HCT116 (cell line): ENCODE measurements around the gene TSPAN7. TPM values are rescaled to one million over a fixed set of nuclear protein-coding genes. Genes with fewer than 3 reads are reported as not detected.

Experiments
- ATAC-seq: fragments of 200-7000 bp; cut with Tn5 transposase; 2 replicates; pipeline ENCODE4 v1.9.1; 2020; ENCODE audit warnings: mild to moderate bottlenecking, moderate library complexity
- BruUV-seq: library from RNA; stranded (reverse); fragments of 400-500 nt; replicated peaks from 2 replicates; lab custom pipeline; 2021; lab: Mats Ljungman, UMichigan
- CTCF ChIA-PET: fragments of 300-600 bp; sonication (Branson Sonifier 250); formaldehyde crosslinking; loops from one replicate; lab custom pipeline; 2021; ENCODE audit warnings: antibody characterized with exemption; lab: Charles Lee
- POLR2A ChIA-PET: fragments of 300-600, 350-600 bp; sonication (Branson Sonifier 250); formaldehyde crosslinking; loops from one replicate; lab custom pipeline; 2021; ENCODE audit warnings: antibody characterized with exemption; lab: Charles Lee
- RAD21 ChIA-PET, 2 experiments: fragments of 300-600 bp; sonication (Branson Sonifier 250); formaldehyde crosslinking; loops; one replicate each; lab custom pipeline; 2023; ENCODE audit warnings: low total read pairs in 2 of 2; ENCODE audit not compliant: uncharacterized antibody in 2 of 2, unreplicated experiment in 2 of 2, low non-redundant PET in 1 of 2; lab: Charles Lee
- DNase-seq: peaks from one replicate; pipeline ENCODE4 v3.0.0-alpha.2; 2010; ENCODE audit warnings: low read depth, low spot score
- H2AFZ ChIP-seq: fragments of 200-600 bp; shearing (Covaris generic), sonication (generic); 2 replicates; pipeline ENCODE4 v1.6.1; 2017; ENCODE audit warnings: low read depth, mixed run types, mixed read lengths, antibody characterized with exemption, low read length; ENCODE audit not compliant: poor library complexity, severe bottlenecking
- H3K27ac ChIP-seq: 2 replicates; pipeline ENCODE4 v1.5.1; 2012; ENCODE audit warnings: low read depth, low read length
- H3K27me3 ChIP-seq: fragments of 200-600 bp; sonication (generic); 2 replicates; pipeline ENCODE4 v1.6.1; 2016; ENCODE audit warnings: mixed run types, low read length, mixed read lengths; ENCODE audit not compliant: insufficient read depth
- H3K36me3 ChIP-seq, 2 experiments: fragments of 200-500 bp in 1 of 2; fragments of 200-600 bp in 1 of 2; sonication (Bioruptor generic) in 1 of 2; sonication (generic) in 1 of 2; 2 replicates each; pipeline versions ENCODE4 v1.5.1 to v1.6.1; 2014 to 2016; ENCODE audit warnings: low read length in 2 of 2, inconsistent platforms in 1 of 2, mixed read lengths in 1 of 2, mixed run types in 1 of 2; ENCODE audit not compliant: insufficient read depth in 2 of 2, control insufficient read depth in 1 of 2
- H3K4me1 ChIP-seq, 2 experiments: fragments of 200-600 bp in 1 of 2; sonication (generic) in 1 of 2; 2 replicates each; pipeline versions ENCODE4 v1.5.1 to v1.6.1; 2012 to 2017; ENCODE audit warnings: low read length in 2 of 2, inconsistent platforms in 1 of 2, mild to moderate bottlenecking in 1 of 2, mixed read lengths in 1 of 2, mixed run types in 1 of 2, moderate library complexity in 1 of 2; ENCODE audit not compliant: insufficient read depth in 2 of 2, control insufficient read depth in 1 of 2
- H3K4me2 ChIP-seq: fragments of 200-600 bp; sonication (generic); 2 replicates; pipeline ENCODE4 v1.6.1; 2017; ENCODE audit warnings: mixed run types, low read length, mixed read lengths
- H3K4me3 ChIP-seq, 2 experiments: fragments of 200-600 bp in 1 of 2; sonication (generic) in 1 of 2; replicated peaks in 1 of 2; 2 replicates each; pipeline ENCODE4 v1.5.1; 2011 to 2016; ENCODE audit warnings: low read length in 2 of 2, control low read depth in 1 of 2, low read depth in 1 of 2, mild to moderate bottlenecking in 1 of 2, mixed read lengths in 1 of 2, mixed run types in 1 of 2
- H3K79me2 ChIP-seq: fragments of 200-600 bp; sonication (generic); 2 replicates; pipeline ENCODE4 v1.6.1; 2017; ENCODE audit warnings: mild to moderate bottlenecking, mixed run types, low read length, moderate library complexity, mixed read lengths; ENCODE audit not compliant: insufficient read depth
- H3K9ac ChIP-seq: fragments of 200-600 bp; sonication (generic); 2 replicates; pipeline ENCODE4 v1.6.1; 2016; ENCODE audit warnings: low read length, mixed read lengths
- H3K9me2 ChIP-seq: fragments of 200-600 bp; sonication (generic), shearing (Covaris generic); 2 replicates; pipeline ENCODE4 v1.6.1; 2017; ENCODE audit warnings: mixed run types, mild to moderate bottlenecking, moderate library complexity; ENCODE audit not compliant: insufficient read depth
- H3K9me3 ChIP-seq, 2 experiments: fragments of 200-500 bp in 1 of 2; fragments of 200-600 bp in 1 of 2; sonication (Bioruptor generic) in 1 of 2; sonication (generic) in 1 of 2; 2 replicates each; pipeline ENCODE4 v1.6.1; 2014 to 2017; ENCODE audit warnings: low read length in 2 of 2, mixed read lengths in 2 of 2, inconsistent platforms in 1 of 2, low read depth in 1 of 2, mild to moderate bottlenecking in 1 of 2, mixed run types in 1 of 2, moderate library complexity in 1 of 2; ENCODE audit not compliant: control insufficient read depth in 1 of 2, insufficient read depth in 1 of 2
- H4K20me1 ChIP-seq: fragments of 200-600 bp; sonication (generic), shearing (Covaris generic); 2 replicates; pipeline ENCODE4 v1.6.1; 2017; ENCODE audit warnings: mixed run types, mild to moderate bottlenecking, moderate library complexity; ENCODE audit not compliant: insufficient read depth
- CBX3 ChIP-seq: IDR thresholded peaks from 2 replicates; pipeline ENCODE4 v1.6.1; 2012; ENCODE audit warnings: low read depth
- CTCF ChIP-seq, 3 experiments: fragments of 200-600 bp in 1 of 3; sonication (generic) in 1 of 3; IDR thresholded peaks in 2 of 3; conservative IDR thresholded peaks in 1 of 3; 2 replicates each; pipeline ENCODE4 v1.5.1; 2012 to 2017; ENCODE audit warnings: low read depth in 2 of 3, low read length in 2 of 3, antibody characterized with exemption in 1 of 3, borderline replicate concordance in 1 of 3, control low read depth in 1 of 3, mild to moderate bottlenecking in 1 of 3, mixed read lengths in 1 of 3, mixed run types in 1 of 3, moderate library complexity in 1 of 3; ENCODE audit not compliant: insufficient read depth in 1 of 3
- ELF1 ChIP-seq: IDR thresholded peaks from 2 replicates; pipeline ENCODE4 v1.6.1; 2012; ENCODE audit warnings: low read depth, borderline replicate concordance
- EZH2phosphoT487 ChIP-seq: fragments of 200-600 bp; IDR thresholded peaks from 2 replicates; pipeline ENCODE4 v1.6.1; 2018; ENCODE audit warnings: antibody characterized with exemption, borderline replicate concordance
- FOSL1 ChIP-seq: IDR thresholded peaks from 2 replicates; pipeline ENCODE4 v1.6.1; 2012; ENCODE audit warnings: low read depth
- POLR2AphosphoS5 ChIP-seq: IDR thresholded peaks from 2 replicates; pipeline ENCODE4 v1.6.1; 2011; ENCODE audit warnings: mild to moderate bottlenecking, low read depth, low read length, moderate library complexity
- RAD21 ChIP-seq: IDR thresholded peaks from 2 replicates; pipeline ENCODE4 v1.6.1; 2012; ENCODE audit warnings: low read depth, mild to moderate bottlenecking
- REST ChIP-seq: IDR thresholded peaks from 2 replicates; pipeline ENCODE4 v1.6.1; 2012; ENCODE audit warnings: low read depth
- SIN3A ChIP-seq: IDR thresholded peaks from 2 replicates; pipeline ENCODE4 v1.6.1; 2012; ENCODE audit warnings: low read depth
- TCF7L2 ChIP-seq: IDR thresholded peaks from 2 replicates; pipeline ENCODE4 v1.7.0; 2011; ENCODE audit warnings: borderline replicate concordance, inconsistent platforms; ENCODE audit not compliant: insufficient read depth, insufficient read length; ENCODE audit errors: extremely low read depth
- ZFX ChIP-seq: fragments of 450-650 bp; IDR thresholded peaks from 2 replicates; pipeline ENCODE4 v1.6.1; 2017
- ZNF274 ChIP-seq: fragments of 200-500 bp; sonication (Bioruptor generic); IDR thresholded peaks from 2 replicates; pipeline ENCODE4 v1.6.1; 2014; ENCODE audit warnings: mild to moderate bottlenecking, low read depth, low read length, inconsistent platforms
- intact Hi-C: fragments of 100-400 bp; cut with micrococcal nuclease; formaldehyde crosslinking; loops from 2 replicates; pipeline ENCODE4 v1.10.0; 2022
- total RNA-seq: library from RNA; stranded (reverse); gene quantifications from one replicate; pipeline ENCODE4 v1.2.1, GENCODE V29; 2021; ENCODE audit not compliant: unreplicated experiment

TSPAN7 gene
- total RNA-seq, 1 experiment from 2014 or later, result 2.9 TPM

GRCh38 chrX:38638952-38639529, 77.7 kb downstream of the TSPAN7 start:
- no peak overlapping the region for H3K27ac ChIP-seq
- DNase-seq, result no peak
- intact Hi-C loops, result no loop called here
- no peak overlapping the region for H2AFZ ChIP-seq
- H3K36me3 ChIP-seq, result no peaks in the 10 kb centered on the region
- H3K79me2 ChIP-seq, result no peaks in the 10 kb centered on the region
- no TSS peak for BruUV-seq
- H3K9me3 ChIP-seq, result no peaks in the 10 kb centered on the region
- no peak overlapping the region for H3K4me3 ChIP-seq
- ATAC-seq, result no peak
- H3K9ac ChIP-seq, result no peak overlapping the region
- ChIA-PET POLR2A (no interaction called here), CTCF (no interaction called here), RAD21 (no interaction called here)
- TF ChIP-seq FOSL1, result no peak
- no peak overlapping the region for H3K4me2 ChIP-seq
- no peaks in the 10 kb centered on the region for H3K9me2 ChIP-seq
- no peaks in the 10 kb centered on the region for H3K4me1 ChIP-seq
- H4K20me1 ChIP-seq, result no peaks in the 10 kb centered on the region
- H3K27me3 ChIP-seq, result no peaks in the 10 kb centered on the region

GRCh38 chrX:38639730-38640129, 78.4 kb downstream of the TSPAN7 start:
- no peak overlapping the region for H2AFZ ChIP-seq
- no peaks in the 10 kb centered on the region for H3K9me2 ChIP-seq
- H3K4me1 ChIP-seq, result no peaks in the 10 kb centered on the region
- ATAC-seq, result no peak
- CTCF ChIA-PET, result no interaction called here
- no peaks in the 10 kb centered on the region for H3K27me3 ChIP-seq
- POLR2A ChIA-PET, result no interaction called here
- H3K4me3 ChIP-seq, result no peak overlapping the region
- intact Hi-C loops, result no loop called here
- no peak overlapping the region for H3K4me2 ChIP-seq
- DNase-seq, result no peak
- no peak overlapping the region for H3K9ac ChIP-seq
- RAD21 ChIA-PET, result no interaction called here
- no peaks in the 10 kb centered on the region for H3K79me2 ChIP-seq
- H3K9me3 ChIP-seq, result no peaks in the 10 kb centered on the region
- no TSS peak for BruUV-seq
- TF ChIP-seq POLR2AphosphoS5 (no peak), SIN3A (no peak), FOSL1 (no peak), REST (no peak), ELF1 (no peak), TCF7L2 (no peak), ZFX (no peak), RAD21 (no peak), EZH2phosphoT487 (no peak), CBX3 (no peak), CTCF (IDR thresholded peaks at IDR 0.05 in 2 of 3, conservative IDR thresholded peaks at IDR 0.05 in 1 of 3; ENCODE audit: borderline replicate concordance in 1 of 3, insufficient read depth in 1 of 3, low read depth in 2 of 3, low read length in 2 of 3) (no peak), ZNF274 (no peak)
- H4K20me1 ChIP-seq, result no peaks in the 10 kb centered on the region
- no peak overlapping the region for H3K27ac ChIP-seq
- H3K36me3 ChIP-seq, result no peaks in the 10 kb centered on the region
